ENCODE data around the gene RIMBP3B. TPM values are rescaled to one million over a fixed set of nuclear protein-coding genes. Genes with fewer than 3 reads are reported as not detected.
A peak's percentile ranks its signal among the peaks of the same experiment; 100 is the strongest.
"Not testable (repeated sequence)": the region's sequence is repeated elsewhere in the genome, so short reads cannot be mapped to it uniquely, and the experiment has no call there.

Gene RIMBP3B
- total RNA-seq (1 to 10 TPM in 3 of 5 donors, under 1 TPM in 2; 0.14 to 3.9 (median 1.4) TPM), total RNA-seq (0 to 0.98 (median 0.08) reads per million in 29 experiments)
- total RNA-seq (2013) = 1.1 TPM

- H3K27ac ChIP-seq (ENCODE audit: low read length); H3K36me3 ChIP-seq (ENCODE audit: control insufficient read depth in 2 of 2, extremely low read depth in 1 of 2, insufficient read depth in 1 of 2, low read length in 1 of 2); H3K4me3 Mint-ChIP-seq; CTCF ChIA-PET; H3K9me3 Mint-ChIP-seq; POLR2A ChIA-PET; H3K4me1 Mint-ChIP-seq; H3K36me3 Mint-ChIP-seq; H3K27ac Mint-ChIP-seq; H3K9me3 ChIP-seq; DNase-seq; H3K27me3 ChIP-seq (replicated peaks in 1 of 2; ENCODE audit: control insufficient read depth in 2 of 2, extremely low read depth in 1 of 2, insufficient read depth in 2 of 2, low read length in 1 of 2); H3K27me3 Mint-ChIP-seq; H3K4me1 ChIP-seq (ENCODE audit: control insufficient read depth in 1 of 2, extremely low read depth in 1 of 2, insufficient read depth in 2 of 2, low read length in 2 of 2); H3K4me3 ChIP-seq (ENCODE audit: control insufficient read depth in 1 of 2, extremely low read depth in 1 of 2, low read length in 1 of 2): not testable (repeated sequence)
- WGBS (ENCODE audit: insufficient coverage) = no CpG with 5 or more reads among the region's 91 CpGs
- peak; percentile 83 to 84 (median 83) for ATAC-seq (replicated peaks in 1 of 4)
Measured at GRCh38 chr22:21383701-21384467, at the start of gene RIMBP3B. RIMBP3B (plus strand) TSS chr22:21383751; CDS start chr22:21383859, 108 bp downstream.

GRCh38 chr22:21357527-21357926 lies 26.0 kb upstream of the RIMBP3B start:
- H3K36me3 Mint-ChIP-seq; H3K9me3 Mint-ChIP-seq; POLR2A ChIA-PET; H3K9me3 ChIP-seq; CTCF ChIA-PET; H3K4me3 ChIP-seq (ENCODE audit: control insufficient read depth in 1 of 2, extremely low read depth in 1 of 2, low read length in 1 of 2); ATAC-seq (replicated peaks in 1 of 4); H3K27me3 ChIP-seq (replicated peaks in 1 of 2; ENCODE audit: control insufficient read depth in 2 of 2, extremely low read depth in 1 of 2, insufficient read depth in 2 of 2, low read length in 1 of 2); H3K27ac ChIP-seq (ENCODE audit: low read length); H3K4me3 Mint-ChIP-seq; DNase-seq; H3K4me1 ChIP-seq (ENCODE audit: control insufficient read depth in 1 of 2, extremely low read depth in 1 of 2, insufficient read depth in 2 of 2, low read length in 2 of 2); H3K4me1 Mint-ChIP-seq; H3K27ac Mint-ChIP-seq; H3K27me3 Mint-ChIP-seq; H3K36me3 ChIP-seq (ENCODE audit: control insufficient read depth in 2 of 2, extremely low read depth in 1 of 2, insufficient read depth in 1 of 2, low read length in 1 of 2): not testable (repeated sequence)
- WGBS (ENCODE audit: insufficient coverage) = no CpG with 5 or more reads among the region's 12 CpGs

GRCh38 chr22:21360525-21360924 lies 23.0 kb upstream of the RIMBP3B start:
- H3K4me3 ChIP-seq (ENCODE audit: control insufficient read depth in 1 of 2, extremely low read depth in 1 of 2, low read length in 1 of 2); H3K27me3 ChIP-seq (replicated peaks in 1 of 2; ENCODE audit: control insufficient read depth in 2 of 2, extremely low read depth in 1 of 2, insufficient read depth in 2 of 2, low read length in 1 of 2); DNase-seq; H3K36me3 Mint-ChIP-seq; POLR2A ChIA-PET; CTCF ChIA-PET; H3K4me1 Mint-ChIP-seq; H3K9me3 Mint-ChIP-seq; H3K4me1 ChIP-seq (ENCODE audit: control insufficient read depth in 1 of 2, extremely low read depth in 1 of 2, insufficient read depth in 2 of 2, low read length in 2 of 2); H3K27me3 Mint-ChIP-seq; H3K27ac ChIP-seq (ENCODE audit: low read length); H3K27ac Mint-ChIP-seq; H3K9me3 ChIP-seq; ATAC-seq (replicated peaks in 1 of 4); H3K36me3 ChIP-seq (ENCODE audit: control insufficient read depth in 2 of 2, extremely low read depth in 1 of 2, insufficient read depth in 1 of 2, low read length in 1 of 2); H3K4me3 Mint-ChIP-seq: not testable (repeated sequence)
- no CpG with 5 or more reads among the region's 59 CpGs for WGBS (ENCODE audit: insufficient coverage)

GRCh38 chr22:21362473-21362872 lies 21.1 kb upstream of the RIMBP3B start:
- H3K4me3 Mint-ChIP-seq; H3K27ac ChIP-seq (ENCODE audit: low read length); ATAC-seq (replicated peaks in 1 of 4); H3K27ac Mint-ChIP-seq; H3K4me3 ChIP-seq (ENCODE audit: control insufficient read depth in 1 of 2, extremely low read depth in 1 of 2, low read length in 1 of 2); CTCF ChIA-PET; H3K27me3 Mint-ChIP-seq; H3K36me3 ChIP-seq (ENCODE audit: control insufficient read depth in 2 of 2, extremely low read depth in 1 of 2, insufficient read depth in 1 of 2, low read length in 1 of 2); H3K4me1 ChIP-seq (ENCODE audit: control insufficient read depth in 1 of 2, extremely low read depth in 1 of 2, insufficient read depth in 2 of 2, low read length in 2 of 2); POLR2A ChIA-PET; H3K36me3 Mint-ChIP-seq; H3K9me3 Mint-ChIP-seq; H3K9me3 ChIP-seq; H3K27me3 ChIP-seq (replicated peaks in 1 of 2; ENCODE audit: control insufficient read depth in 2 of 2, extremely low read depth in 1 of 2, insufficient read depth in 2 of 2, low read length in 1 of 2); H3K4me1 Mint-ChIP-seq; DNase-seq: not testable (repeated sequence)
- no CpG with 5 or more reads among the region's 4 CpGs for WGBS (ENCODE audit: insufficient coverage)

- H3K36me3 ChIP-seq (ENCODE audit: control insufficient read depth in 2 of 2, extremely low read depth in 1 of 2, insufficient read depth in 1 of 2, low read length in 1 of 2); H3K36me3 Mint-ChIP-seq; H3K4me1 Mint-ChIP-seq; H3K27me3 Mint-ChIP-seq; DNase-seq; H3K27ac Mint-ChIP-seq; H3K27ac ChIP-seq (ENCODE audit: low read length); H3K9me3 ChIP-seq; ATAC-seq (replicated peaks in 1 of 4); CTCF ChIA-PET; H3K27me3 ChIP-seq (replicated peaks in 1 of 2; ENCODE audit: control insufficient read depth in 2 of 2, extremely low read depth in 1 of 2, insufficient read depth in 2 of 2, low read length in 1 of 2); H3K4me3 Mint-ChIP-seq; POLR2A ChIA-PET; H3K9me3 Mint-ChIP-seq; H3K4me3 ChIP-seq (ENCODE audit: control insufficient read depth in 1 of 2, extremely low read depth in 1 of 2, low read length in 1 of 2); H3K4me1 ChIP-seq (ENCODE audit: control insufficient read depth in 1 of 2, extremely low read depth in 1 of 2, insufficient read depth in 2 of 2, low read length in 2 of 2): not testable (repeated sequence)
- no CpG with 5 or more reads among the region's 5 CpGs for WGBS (ENCODE audit: insufficient coverage)
Measured at GRCh38 chr22:21363061-21363460, 20.5 kb upstream of the RIMBP3B start.

- CTCF ChIA-PET; H3K36me3 Mint-ChIP-seq; H3K36me3 ChIP-seq (ENCODE audit: control insufficient read depth in 2 of 2, extremely low read depth in 1 of 2, insufficient read depth in 1 of 2, low read length in 1 of 2); DNase-seq; H3K9me3 Mint-ChIP-seq; H3K9me3 ChIP-seq; H3K4me1 ChIP-seq (ENCODE audit: control insufficient read depth in 1 of 2, extremely low read depth in 1 of 2, insufficient read depth in 2 of 2, low read length in 2 of 2); H3K4me3 ChIP-seq (ENCODE audit: control insufficient read depth in 1 of 2, extremely low read depth in 1 of 2, low read length in 1 of 2); H3K4me1 Mint-ChIP-seq; POLR2A ChIA-PET; H3K27me3 ChIP-seq (replicated peaks in 1 of 2; ENCODE audit: control insufficient read depth in 2 of 2, extremely low read depth in 1 of 2, insufficient read depth in 2 of 2, low read length in 1 of 2); H3K4me3 Mint-ChIP-seq; H3K27ac Mint-ChIP-seq; ATAC-seq (replicated peaks in 1 of 4); H3K27ac ChIP-seq (ENCODE audit: low read length); H3K27me3 Mint-ChIP-seq: not testable (repeated sequence)
- WGBS (ENCODE audit: insufficient coverage) = no CpG with 5 or more reads among the region's 11 CpGs
Measured at GRCh38 chr22:21363803-21364202, 19.7 kb upstream of the RIMBP3B start.

GRCh38 chr22:21364362-21364761 lies 19.2 kb upstream of the RIMBP3B start:
- H3K36me3 ChIP-seq (ENCODE audit: control insufficient read depth in 2 of 2, extremely low read depth in 1 of 2, insufficient read depth in 1 of 2, low read length in 1 of 2); H3K4me3 ChIP-seq (ENCODE audit: control insufficient read depth in 1 of 2, extremely low read depth in 1 of 2, low read length in 1 of 2); H3K27ac ChIP-seq (ENCODE audit: low read length); H3K27ac Mint-ChIP-seq; ATAC-seq (replicated peaks in 1 of 4); H3K9me3 ChIP-seq; H3K36me3 Mint-ChIP-seq; H3K4me1 Mint-ChIP-seq; POLR2A ChIA-PET; DNase-seq; H3K4me3 Mint-ChIP-seq; H3K9me3 Mint-ChIP-seq; H3K4me1 ChIP-seq (ENCODE audit: control insufficient read depth in 1 of 2, extremely low read depth in 1 of 2, insufficient read depth in 2 of 2, low read length in 2 of 2); H3K27me3 ChIP-seq (replicated peaks in 1 of 2; ENCODE audit: control insufficient read depth in 2 of 2, extremely low read depth in 1 of 2, insufficient read depth in 2 of 2, low read length in 1 of 2); H3K27me3 Mint-ChIP-seq; CTCF ChIA-PET: not testable (repeated sequence)
- no CpG with 5 or more reads among the region's 11 CpGs for WGBS (ENCODE audit: insufficient coverage)

All from T-cell (primary cell).